Erythroblast (primary cell): ENCODE data around the gene GATD1.

Source experiments
- DNase-seq, 2 experiments: peaks; one replicate each; lab custom pipeline; 2025; lab: John Stamatoyannopoulos, UW
- GATA1 ChIP-seq: IDR thresholded peaks from 2 replicates; pipeline ENCODE4 v1.6.1; 2011; ENCODE audit warnings: low read depth, mild to moderate bottlenecking, control low read depth, low read length, moderate library complexity
- POLR2A ChIP-seq: IDR thresholded peaks from 2 replicates; pipeline ENCODE4 v1.6.1; 2011; ENCODE audit warnings: mild to moderate bottlenecking, low read length

GATD1 gene

GRCh38 chr11:788009-788640 lies 10.8 kb upstream of the GATD1 start:
- DNase-seq, result no peak
- no peak for TF ChIP-seq POLR2A
- no peak for TF ChIP-seq GATA1

GRCh38 chr11:787084-787675 lies 9.9 kb upstream of the GATD1 start:
- TF ChIP-seq GATA1 (no peak), POLR2A (no peak)
- no peak for DNase-seq

DNA sequence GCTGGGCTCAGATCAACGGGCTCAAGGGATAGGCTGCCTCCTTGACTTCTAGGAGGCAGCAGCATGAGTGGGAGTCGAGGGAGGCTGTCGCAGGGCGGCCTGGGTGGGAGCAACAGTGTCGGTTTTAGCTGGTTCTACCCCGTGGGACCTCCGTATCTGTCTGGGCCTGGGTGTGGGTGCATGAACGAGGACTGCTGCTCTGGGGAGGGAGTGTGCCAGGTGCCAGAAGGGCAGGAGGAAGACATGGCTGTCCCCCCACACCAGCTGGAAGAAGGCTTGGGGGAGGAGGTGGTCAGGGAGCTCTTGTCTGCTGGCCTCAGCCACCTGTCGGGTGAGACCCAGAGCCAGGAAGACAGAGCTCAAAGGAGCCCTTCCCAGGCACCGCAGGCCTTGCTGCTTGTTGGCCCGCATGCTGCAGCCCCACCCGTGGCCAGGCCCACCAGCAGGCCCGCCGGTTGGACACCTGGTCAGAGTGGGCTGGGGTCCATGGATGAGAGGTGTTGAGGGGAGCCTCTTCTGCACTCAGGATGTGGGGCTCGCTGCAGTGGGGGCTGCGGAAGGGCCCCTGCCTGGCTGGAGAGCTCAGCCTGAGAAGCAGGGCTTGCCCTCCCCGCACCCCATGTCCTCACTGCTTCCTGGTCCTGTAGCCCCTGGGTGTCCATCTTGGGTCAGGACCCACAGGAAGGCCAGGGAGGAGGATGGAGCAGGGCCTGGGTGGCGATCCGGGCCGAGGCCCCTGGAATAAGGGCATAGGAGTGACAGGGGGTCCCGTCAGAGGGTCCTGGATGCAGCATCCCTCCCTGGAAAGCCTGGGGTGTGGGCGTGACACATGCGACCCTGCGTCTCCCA lies 9.2 kb upstream of the GATD1 start:
- no peak for DNase-seq
- TF ChIP-seq POLR2A, result no peak
- no peak for TF ChIP-seq GATA1

DNA sequence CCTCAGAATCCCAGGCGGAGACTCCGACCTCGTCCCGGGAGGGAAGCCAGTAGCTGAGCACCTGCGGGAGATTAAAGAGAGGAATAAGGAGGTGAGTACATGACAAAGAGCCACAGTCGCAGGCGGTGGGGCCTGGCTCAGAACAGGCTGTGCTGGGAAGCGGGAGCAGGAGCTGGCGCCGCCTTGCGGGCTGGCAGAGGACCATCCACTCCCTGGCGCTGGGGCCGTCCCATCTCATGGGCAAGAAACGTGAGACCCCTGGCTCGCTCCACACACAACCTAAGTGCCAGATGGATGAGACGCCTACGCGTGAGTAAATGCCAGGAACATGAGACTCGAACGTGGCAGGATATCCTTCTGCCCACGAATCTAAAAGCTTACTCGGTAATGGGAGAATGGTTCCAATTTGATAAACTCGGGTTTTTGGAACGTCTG lies 6.3 kb upstream of the GATD1 start:
- peak; percentile 67 to 76 for DNase-seq
- TF ChIP-seq POLR2A, result no peak
- TF ChIP-seq GATA1, result no peak

DNA sequence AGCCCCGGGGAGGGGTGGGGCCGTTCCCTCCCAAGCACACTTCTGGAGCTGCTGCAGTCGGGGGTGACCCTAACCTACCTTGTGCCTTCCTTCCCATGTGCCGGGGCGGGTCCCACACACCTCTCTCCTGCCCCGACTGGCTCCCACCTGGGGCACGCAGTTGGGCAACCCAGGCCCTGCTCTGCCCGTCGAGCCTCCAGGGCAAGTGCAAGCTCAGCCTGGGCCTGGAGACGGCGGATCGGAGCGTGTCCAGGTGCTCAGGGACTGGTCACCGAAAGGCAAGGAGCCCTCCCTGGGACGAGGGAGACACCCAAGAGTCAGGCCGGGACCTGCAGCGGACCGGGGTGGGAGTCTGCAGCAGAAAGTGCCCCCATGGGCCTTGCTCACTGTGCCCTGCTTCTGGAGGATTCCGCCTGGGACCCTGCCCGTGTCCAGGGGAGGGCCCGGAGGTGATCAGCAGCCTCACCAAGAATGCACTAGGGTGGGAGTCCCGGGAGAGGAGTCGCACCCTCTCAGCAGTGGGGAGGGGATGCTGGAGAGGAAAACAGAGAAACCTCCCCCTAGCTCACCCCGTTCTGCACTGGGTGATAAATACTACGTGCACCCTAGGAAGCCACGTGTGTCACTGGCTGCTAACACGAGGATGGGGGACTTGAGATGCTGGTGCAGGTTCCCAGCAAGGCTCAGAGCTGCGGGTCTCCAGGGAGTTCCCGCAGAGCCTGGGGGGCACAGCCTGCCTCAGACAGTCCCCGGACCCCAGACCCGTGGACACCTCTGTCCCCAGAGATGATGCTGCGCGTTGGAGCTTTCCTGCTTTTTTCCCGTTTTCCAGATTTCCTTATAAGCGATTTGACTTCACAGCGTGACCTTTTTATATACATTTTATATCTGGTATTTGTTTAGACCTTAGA lies 5.2 kb upstream of the GATD1 start:
- no peak for TF ChIP-seq POLR2A
- no peak for TF ChIP-seq GATA1
- no peak for DNase-seq

DNA sequence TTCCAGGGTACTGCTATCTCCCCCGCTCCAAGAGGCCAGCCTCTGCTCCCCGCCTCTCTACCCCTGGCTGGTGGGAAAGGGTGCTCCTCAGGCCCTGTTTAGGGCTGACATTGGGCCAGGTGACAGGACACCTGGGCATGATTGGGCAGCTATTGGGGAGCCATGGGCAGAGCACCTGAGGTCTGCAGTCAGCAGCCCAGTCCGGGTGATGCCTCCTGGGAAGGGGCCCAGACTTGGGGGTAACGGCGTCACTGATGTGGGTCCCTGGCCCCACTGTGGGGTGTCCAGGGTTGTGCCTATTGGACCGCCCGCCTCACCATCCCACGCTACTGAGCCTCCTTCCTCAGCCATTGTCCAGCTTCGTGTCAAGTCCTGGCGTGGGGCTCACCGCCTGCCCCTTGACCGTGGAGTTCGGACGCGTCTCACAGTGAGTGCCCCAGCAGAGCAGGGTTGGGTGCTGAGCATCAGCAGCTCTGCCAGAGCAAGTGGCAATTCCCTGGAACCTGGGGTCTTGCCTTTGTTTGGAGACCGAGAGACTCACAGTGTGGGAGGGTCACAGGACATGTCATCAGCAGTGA lies 2.8 kb upstream of the GATD1 start:
- TF ChIP-seq POLR2A (no peak), GATA1 (no peak)
- no peak for DNase-seq

DNA sequence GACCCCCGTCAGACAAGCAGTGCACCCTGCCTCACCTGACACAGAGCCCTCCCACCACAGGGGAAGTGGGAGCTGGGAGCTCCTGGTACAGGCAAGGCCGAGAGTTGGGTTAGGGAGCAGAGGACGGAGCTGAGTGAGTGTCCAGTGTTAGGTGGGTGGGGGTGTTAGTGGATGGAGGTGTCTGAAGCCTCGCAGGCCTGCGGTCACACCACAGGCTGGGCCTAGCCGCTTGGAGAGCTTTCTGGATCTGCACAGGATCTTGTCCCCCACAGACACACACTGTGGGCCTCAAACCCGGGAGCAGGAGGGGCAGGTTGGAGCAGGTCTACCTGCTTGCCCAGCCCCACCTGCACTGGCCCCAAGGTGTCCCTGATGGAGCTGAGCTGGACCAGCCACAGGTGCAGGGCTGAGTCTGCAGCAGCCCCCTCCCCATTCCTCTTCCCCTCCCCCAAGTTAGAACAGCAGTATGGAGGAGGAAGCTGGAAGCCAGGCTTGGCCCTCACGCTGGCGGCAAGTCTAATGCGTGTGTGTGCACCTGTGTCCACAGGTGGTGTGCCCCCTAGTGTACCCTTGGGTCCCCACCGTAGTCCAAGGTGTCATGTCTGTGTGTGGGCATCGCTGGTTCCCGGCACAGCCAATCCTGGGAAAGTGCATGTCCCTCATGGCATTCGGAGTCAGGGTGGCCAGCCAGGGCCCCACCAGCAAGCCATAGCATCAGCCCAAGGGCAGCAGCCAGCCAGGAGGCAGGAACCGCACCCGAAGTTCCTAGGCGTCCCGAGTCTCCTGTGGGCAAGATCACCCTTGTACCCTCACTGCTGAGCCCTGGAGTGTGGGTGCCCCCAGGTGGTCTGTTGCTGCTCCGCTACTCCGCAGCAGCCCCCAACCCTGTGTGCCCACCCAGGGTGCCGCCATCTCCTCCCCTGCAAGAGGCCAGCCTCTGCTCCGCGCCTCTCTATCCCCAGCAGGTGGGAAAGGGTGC lies 2.0 kb upstream of the GATD1 start:
- TF ChIP-seq POLR2A (no peak), GATA1 (no peak)
- no peak for DNase-seq

GRCh38 chr11:776561-777287 lies 563 bp downstream of the GATD1 start:
- DNase-seq, result peak; percentile 74 to 82
- TF ChIP-seq POLR2A, result no peak
- no peak for TF ChIP-seq GATA1

DNA sequence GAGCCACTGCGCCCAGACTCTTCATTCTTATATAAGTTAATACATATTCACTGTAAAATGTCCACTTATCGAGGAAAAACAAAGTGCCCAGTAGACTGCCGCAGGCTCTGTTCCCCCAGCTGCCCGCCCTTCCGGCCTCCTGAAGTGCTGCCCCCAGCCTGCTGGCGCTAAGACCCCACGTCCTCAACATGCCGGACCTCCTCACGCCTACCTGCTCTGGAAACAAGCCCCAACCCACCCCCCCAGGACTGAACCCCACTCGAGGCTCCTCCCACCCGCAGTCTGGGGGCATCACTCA lies 1.1 kb downstream of the GATD1 start:
- DNase-seq, result no peak
- TF ChIP-seq GATA1, result no peak
- no peak for TF ChIP-seq POLR2A

DNA sequence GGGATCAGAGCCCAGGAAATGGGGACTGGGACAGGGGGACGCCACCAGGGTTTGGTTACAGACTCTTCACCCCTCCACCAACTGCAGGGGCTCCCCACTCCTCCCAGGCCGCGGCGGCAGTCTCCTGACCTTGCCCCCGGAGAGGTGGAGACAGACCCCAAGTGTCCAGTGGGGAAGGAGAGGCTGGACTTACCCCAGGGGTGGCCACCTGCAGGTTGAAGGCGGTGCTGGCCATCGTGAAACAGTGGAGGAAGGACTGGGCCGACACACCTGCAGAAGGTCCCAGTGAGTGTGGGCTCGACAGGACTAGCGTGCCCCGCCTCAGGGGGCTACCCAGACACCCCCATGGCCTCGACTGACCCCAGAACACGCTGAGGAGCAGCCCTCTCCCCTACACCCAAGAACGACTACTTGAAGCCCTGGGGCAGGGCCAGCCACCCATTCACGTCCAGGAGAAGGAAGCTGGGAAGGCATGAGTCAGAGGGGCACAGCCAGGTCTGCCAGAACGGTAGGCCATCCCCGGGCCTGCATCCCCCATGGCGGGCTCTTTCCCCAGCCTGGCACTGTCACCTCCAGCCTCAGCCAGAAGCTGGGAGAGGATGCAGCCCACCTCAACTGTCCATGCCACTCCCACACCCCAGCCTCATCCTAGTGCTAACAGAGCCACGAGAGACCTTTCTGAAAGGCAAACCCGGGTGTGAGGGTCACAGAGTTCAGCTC lies 2.3 kb downstream of the GATD1 start:
- no peak for DNase-seq
- TF ChIP-seq POLR2A, result no peak
- TF ChIP-seq GATA1, result no peak

DNA sequence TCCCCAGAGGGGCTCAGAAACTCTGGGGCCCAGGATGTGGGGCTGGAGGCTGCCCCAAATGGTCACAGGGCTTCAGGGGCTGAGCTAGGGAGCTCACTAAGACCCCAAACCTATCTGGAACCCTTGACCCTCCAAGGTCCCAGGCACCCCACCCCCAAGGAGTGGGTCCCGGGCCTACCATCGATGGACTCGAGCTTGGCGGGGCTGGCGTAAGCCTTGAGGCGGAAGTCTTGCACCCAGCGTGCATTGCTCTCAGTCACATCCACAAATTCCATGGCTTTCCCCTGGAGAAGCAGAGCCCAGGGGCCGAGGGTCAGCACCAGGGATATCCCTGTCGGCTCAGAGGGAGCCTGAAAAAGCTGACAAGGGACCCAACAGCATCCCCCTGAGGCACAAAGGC lies 3.5 kb downstream of the GATD1 start:
- TF ChIP-seq GATA1 (no peak), POLR2A (no peak)

More for the DNA sequence above, 3.5 kb downstream of the GATD1 start:
- DNase-seq, result no peak
